NCI-H1694 treated with DMSO at 0.1 percent for 48 hours (cell line): ENCODE data around the gene HYLS1.
A peak's percentile ranks its signal among the peaks of the same experiment; 100 is the strongest.

Experiments used
- DNase-seq: peaks from one replicate; lab custom pipeline; 2025; lab: John Stamatoyannopoulos, UW

The HYLS1 gene

GRCh38 chr11:125934473-125934872 lies 47.0 kb downstream of the HYLS1 start:
- DNase-seq: no peak

GRCh38 chr11:125935056-125935455 lies 47.6 kb downstream of the HYLS1 start:
- DNase-seq: no peak

- DNase-seq: no peak
Measured at GRCh38 chr11:125935618-125936199, 48.2 kb downstream of the HYLS1 start.

- DNase-seq: no peak
Measured at GRCh38 chr11:125938418-125938817, 51.0 kb downstream of the HYLS1 start.

GRCh38 chr11:125939081-125939521 lies 51.6 kb downstream of the HYLS1 start:
- no peak for DNase-seq

- DNase-seq: no peak
Measured at GRCh38 chr11:125940145-125940544, 52.7 kb downstream of the HYLS1 start.

- no peak for DNase-seq
Measured at GRCh38 chr11:125941267-125941618, 53.8 kb downstream of the HYLS1 start.

GRCh38 chr11:125941619-125942611 lies 54.4 kb downstream of the HYLS1 start:
- peak; percentile 0 for DNase-seq

- no peak for DNase-seq
Measured at GRCh38 chr11:125942771-125943428, 55.4 kb downstream of the HYLS1 start.

- no peak for DNase-seq
Measured at GRCh38 chr11:125943661-125944349, 56.3 kb downstream of the HYLS1 start.

GRCh38 chr11:125944350-125945010 lies 57.0 kb downstream of the HYLS1 start:
- DNase-seq: no peak

GRCh38 chr11:125945011-125945796 lies 57.7 kb downstream of the HYLS1 start:
- DNase-seq: no peak

- no peak for DNase-seq
Measured at GRCh38 chr11:125945797-125946520, 58.5 kb downstream of the HYLS1 start, which contains the start of gene VSIG10L2. TSS of gene VSIG10L2 (plus strand) at chr11:125946044. CDS start at chr11:125946056, 12 bp downstream.

GRCh38 chr11:125946712-125947418 lies 59.4 kb downstream of the HYLS1 start:
- DNase-seq: no peak

GRCh38 chr11:125947419-125948277 lies 60.2 kb downstream of the HYLS1 start:
- no peak for DNase-seq

- DNase-seq: no peak
Measured at GRCh38 chr11:125948278-125949051, 61.0 kb downstream of the HYLS1 start.
